ENCODE measurements around the gene SIGLEC1. TPM values are rescaled to one million over a fixed set of nuclear protein-coding genes. Genes with fewer than 3 reads are reported as not detected.

The SIGLEC1 gene
- total and polyA plus RNA-seq, 10 of the 15 experiments (the other 5 are each of a cell fraction or from before 2014, with no cell fraction given), result 0.05 TPM; not detected in 9

DNA sequence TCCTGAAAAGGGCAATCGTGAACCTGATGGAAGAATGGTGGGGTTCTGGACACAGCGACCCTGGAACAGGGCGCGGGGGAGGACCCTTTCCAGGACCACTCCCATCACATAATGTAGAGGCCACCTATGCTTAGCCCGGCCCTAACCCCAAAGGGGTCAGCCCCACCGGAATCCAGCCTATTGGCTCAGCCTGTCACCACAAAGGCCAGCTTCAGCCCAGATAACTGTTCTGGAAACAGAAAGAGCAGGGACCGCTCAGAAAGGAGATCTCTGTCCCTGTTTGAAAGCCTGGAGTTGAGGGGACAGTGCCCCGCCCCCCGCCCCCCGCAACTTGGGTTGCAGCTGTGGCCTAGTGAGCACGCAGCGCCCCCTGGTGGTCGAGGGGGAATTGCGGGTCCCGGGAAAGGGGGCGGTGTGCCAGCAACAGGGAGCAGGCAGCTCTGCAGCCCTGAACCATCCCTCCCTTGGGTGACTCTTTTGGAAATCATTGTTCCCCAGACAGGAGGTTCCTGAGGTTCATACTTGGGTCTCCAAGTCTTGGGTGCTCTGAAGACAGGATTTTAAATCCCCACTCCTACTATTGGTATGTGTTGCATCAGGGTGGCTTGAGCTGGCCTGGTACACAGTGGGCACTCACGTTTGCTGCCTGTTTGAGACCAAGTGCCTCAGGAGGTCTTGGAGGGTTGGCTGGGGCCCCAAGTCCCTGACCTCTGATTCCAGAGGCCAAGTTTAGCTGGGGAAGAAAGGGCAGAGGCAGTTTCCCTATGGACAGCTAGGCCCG, 1.5 kb downstream of the SIGLEC1 start (continued):
- TF ChIP-seq CHD4 (IDR thresholded peaks at IDR 0.05) (no peak), MEF2B (IDR thresholded peaks at IDR 0.05; ENCODE audit: partially characterized antibody, poor library complexity, severe bottlenecking) (no peak), TCF3 (IDR thresholded peaks at IDR 0.05; ENCODE audit: borderline replicate concordance, insufficient read depth, low read depth, low read length) (0 out of 2 replicates have a peak, but pooled peaks have one; percentile 57), RUNX3 (IDR thresholded peaks at IDR 0.05; ENCODE audit: low read length) (0 out of 2 replicates have a peak, but pooled peaks have one; percentile 10), MYC (IDR thresholded peaks at IDR 0.05; ENCODE audit: insufficient read depth, insufficient read length, insufficient replicate concordance, low read length, severe bottlenecking) (no peak), NR2C2 (IDR thresholded peaks at IDR 0.05; ENCODE audit: borderline replicate concordance, control insufficient read depth, insufficient read length, low read depth) (no peak), PAX5 (IDR thresholded peaks at IDR 0.05; ENCODE audit: borderline replicate concordance, low read depth, low read length) (no peak), MTA2 (IDR thresholded peaks at IDR 0.05; ENCODE audit: low read depth) (no peak), EZH2 (IDR thresholded peaks at IDR 0.05; ENCODE audit: borderline replicate concordance, control insufficient read depth, low read depth, low read length) (no peak), SRF (IDR thresholded peaks at IDR 0.05; ENCODE audit: low read depth in 2 of 2, low read length in 2 of 2) (0 out of 4 replicates have a peak, but pooled peaks of 1 of the 2 experiments have one; percentile 13), IKZF2 (IDR thresholded peaks at IDR 0.05) (no peak), RAD21 (IDR thresholded peaks at IDR 0.05; ENCODE audit: insufficient read depth, low read depth, low read length) (peak; percentile 80), RBBP5 (conservative IDR thresholded peaks at IDR 0.05) (no peak), TCF12 (IDR thresholded peaks at IDR 0.05; ENCODE audit: low read depth, low read length) (0 out of 2 replicates have a peak, but pooled peaks have one; percentile 44), HDAC2 (IDR thresholded peaks at IDR 0.05) (no peak), JUND (IDR thresholded peaks at IDR 0.05; ENCODE audit: low read depth, low read length) (no peak), SMAD1 (IDR thresholded peaks at IDR 0.05; ENCODE audit: low read depth, partially characterized antibody) (no peak), SMC3 (IDR thresholded peaks at IDR 0.05; ENCODE audit: borderline replicate concordance, low read length) (peak; percentile 84), POU2F2 (IDR thresholded peaks at IDR 0.05; ENCODE audit: borderline replicate concordance, low read depth, low read length) (no peak), EED (IDR thresholded peaks at IDR 0.05; ENCODE audit: low read depth) (no peak), WRNIP1 (IDR thresholded peaks at IDR 0.05; ENCODE audit: borderline replicate concordance, low read depth, low read length) (no peak), CREB1 (IDR thresholded peaks at IDR 0.05; ENCODE audit: low read depth) (no peak), ZBTB4 (CRISPR knock-in tag; IDR thresholded peaks at IDR 0.05) (no peak)
- TF ChIP-seq, protein P1, sequence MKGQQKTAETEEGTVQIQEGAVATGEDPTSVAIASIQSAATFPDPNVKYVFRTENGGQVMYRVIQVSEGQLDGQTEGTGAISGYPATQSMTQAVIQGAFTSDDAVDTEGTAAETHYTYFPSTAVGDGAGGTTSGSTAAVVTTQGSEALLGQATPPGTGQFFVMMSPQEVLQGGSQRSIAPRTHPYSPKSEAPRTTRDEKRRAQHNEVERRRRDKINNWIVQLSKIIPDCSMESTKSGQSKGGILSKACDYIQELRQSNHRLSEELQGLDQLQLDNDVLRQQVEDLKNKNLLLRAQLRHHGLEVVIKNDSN (IDR thresholded peaks at IDR 0.05; ENCODE audit: borderline replicate concordance, extremely low read length, insufficient read depth, low read depth, low read length), result no peak
- TF ChIP-seq, protein P2, sequence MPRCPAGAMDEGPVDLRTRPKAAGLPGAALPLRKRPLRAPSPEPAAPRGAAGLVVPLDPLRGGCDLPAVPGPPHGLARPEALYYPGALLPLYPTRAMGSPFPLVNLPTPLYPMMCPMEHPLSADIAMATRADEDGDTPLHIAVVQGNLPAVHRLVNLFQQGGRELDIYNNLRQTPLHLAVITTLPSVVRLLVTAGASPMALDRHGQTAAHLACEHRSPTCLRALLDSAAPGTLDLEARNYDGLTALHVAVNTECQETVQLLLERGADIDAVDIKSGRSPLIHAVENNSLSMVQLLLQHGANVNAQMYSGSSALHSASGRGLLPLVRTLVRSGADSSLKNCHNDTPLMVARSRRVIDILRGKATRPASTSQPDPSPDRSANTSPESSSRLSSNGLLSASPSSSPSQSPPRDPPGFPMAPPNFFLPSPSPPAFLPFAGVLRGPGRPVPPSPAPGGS (IDR thresholded peaks at IDR 0.05; ENCODE audit: borderline replicate concordance, insufficient read depth, low read depth, low read length, poor library complexity, severe bottlenecking), result no peak
